NB4 (cell line): Measurements from ENCODE around the gene AATK.

Source experiments
- CTCF ChIP-seq: IDR thresholded peaks from one replicate; pipeline ENCODE4 v1.5.1; 2012; ENCODE audit warnings: low read depth, low read length
- MAX ChIP-seq: IDR thresholded peaks from 2 replicates; pipeline ENCODE4 v1.6.1; 2011; ENCODE audit warnings: low read depth, low read length
- MYC ChIP-seq: IDR thresholded peaks from 2 replicates; pipeline ENCODE4 v1.6.1; 2011; ENCODE audit warnings: low read depth, low read length
- POLR2A ChIP-seq: IDR thresholded peaks from 2 replicates; pipeline ENCODE4 v1.6.1; 2011; ENCODE audit warnings: mild to moderate bottlenecking; ENCODE audit not compliant: insufficient read length; ENCODE audit errors: extremely low read depth

GRCh38 chr17:81143200-81143527 is 22.9 kb downstream of the AATK start:
- TF ChIP-seq POLR2A (no peak), CTCF (no peak), MYC (no peak), MAX (no peak)
